H9 (cell line): ENCODE results near the gene GAN. TPM values are rescaled to one million over a fixed set of nuclear protein-coding genes. Genes with fewer than 3 reads are reported as not detected.

Experiments used
- DNase-seq: peaks from one replicate; pipeline ENCODE4 v3.0.0-alpha.2; 2017
- H2AFZ ChIP-seq: one replicate; pipeline ENCODE4 v1.6.1; 2013; ENCODE audit warnings: mild to moderate bottlenecking, low read length, control low read depth, moderate library complexity
- H2AK5ac ChIP-seq: 2 replicates; pipeline ENCODE4 v1.6.1; 2013; ENCODE audit warnings: low read length, control low read depth, mixed read lengths; ENCODE audit not compliant: insufficient read length
- H2BK120ac ChIP-seq: one replicate; pipeline ENCODE4 v1.6.1; 2013; ENCODE audit warnings: low read depth, mild to moderate bottlenecking, low read length, control low read depth, inconsistent platforms; ENCODE audit not compliant: poor library complexity, severe bottlenecking
- H2BK12ac ChIP-seq: 2 replicates; pipeline ENCODE4 v1.6.1; 2013; ENCODE audit warnings: low read length, control low read depth, mixed read lengths, low read depth; ENCODE audit not compliant: insufficient read length
- H2BK15ac ChIP-seq: 2 replicates; pipeline ENCODE4 v1.6.1; 2013; ENCODE audit warnings: low read depth, low read length, control low read depth
- H2BK20ac ChIP-seq: one replicate; pipeline ENCODE4 v1.6.1; 2013; ENCODE audit warnings: low read depth, mild to moderate bottlenecking, low read length, control low read depth, inconsistent platforms; ENCODE audit not compliant: poor library complexity, severe bottlenecking
- H2BK5ac ChIP-seq: 2 replicates; pipeline ENCODE4 v1.6.1; 2013; ENCODE audit warnings: low read length, control low read depth, mixed read lengths; ENCODE audit not compliant: insufficient read length
- H3K14ac ChIP-seq: 2 replicates; pipeline ENCODE4 v1.6.1; 2013; ENCODE audit warnings: low read length, control low read depth; ENCODE audit not compliant: insufficient read depth
- H3K18ac ChIP-seq: 2 replicates; pipeline ENCODE4 v1.6.1; 2013; ENCODE audit warnings: low read depth, mild to moderate bottlenecking, mixed read lengths, low read length, control low read depth; ENCODE audit not compliant: insufficient read length
- H3K23ac ChIP-seq: 2 replicates; pipeline ENCODE4 v1.6.1; 2013; ENCODE audit warnings: low read length, control low read depth, mixed read lengths, low read depth; ENCODE audit not compliant: insufficient read length
- H3K23me2 ChIP-seq: 2 replicates; pipeline ENCODE4 v1.6.1; 2013; ENCODE audit warnings: low read depth, mild to moderate bottlenecking, mixed read lengths, low read length, control low read depth; ENCODE audit not compliant: insufficient read length, poor library complexity, severe bottlenecking
- H3K27ac ChIP-seq: 2 replicates; pipeline ENCODE4 v1.5.1; 2013; ENCODE audit warnings: low read length, control low read depth, mixed read lengths, low read depth; ENCODE audit not compliant: insufficient read length
- H3K27me3 ChIP-seq: 2 replicates; pipeline ENCODE4 v1.6.1; 2013; ENCODE audit warnings: low read length, control low read depth, inconsistent platforms; ENCODE audit not compliant: insufficient read depth
- H3K4ac ChIP-seq: 2 replicates; pipeline ENCODE4 v1.6.1; 2013; ENCODE audit warnings: low read depth, mild to moderate bottlenecking, control low read depth, inconsistent platforms, low read length, moderate library complexity
- H3K4me1 ChIP-seq: 2 replicates; pipeline ENCODE4 v1.6.1; 2013; ENCODE audit warnings: low read length, control low read depth, inconsistent platforms; ENCODE audit not compliant: insufficient read depth
- H3K4me2 ChIP-seq: 2 replicates; pipeline ENCODE4 v1.6.1; 2013; ENCODE audit warnings: low read length, control low read depth, mixed read lengths; ENCODE audit not compliant: insufficient read length, insufficient read depth
- H3K56ac ChIP-seq: 2 replicates; pipeline ENCODE4 v1.6.1; 2013; ENCODE audit warnings: low read depth, mild to moderate bottlenecking, mixed read lengths, low read length, control low read depth; ENCODE audit not compliant: insufficient read length
- H3K79me1 ChIP-seq: 2 replicates; pipeline ENCODE4 v1.6.1; 2013; ENCODE audit warnings: low read depth, mild to moderate bottlenecking, moderate library complexity, low read length, control low read depth, inconsistent platforms; ENCODE audit not compliant: insufficient read depth, poor library complexity, severe bottlenecking
- H3K79me2 ChIP-seq: 2 replicates; pipeline ENCODE4 v1.6.1; 2013; ENCODE audit warnings: low read length, control low read depth, inconsistent platforms; ENCODE audit not compliant: insufficient read depth
- H3K9ac ChIP-seq: 2 replicates; pipeline ENCODE4 v1.6.1; 2013; ENCODE audit warnings: low read length, control low read depth, mixed read lengths; ENCODE audit not compliant: insufficient read length; ENCODE audit errors: extremely low read depth
- H3K9me3 ChIP-seq: one replicate; pipeline ENCODE4 v1.6.1; 2013; ENCODE audit warnings: low read depth, low read length, inconsistent platforms; ENCODE audit not compliant: control insufficient read depth
- H3T11ph ChIP-seq: one replicate; pipeline ENCODE4 v1.6.1; 2013; ENCODE audit warnings: mild to moderate bottlenecking, low read length, control low read depth, inconsistent platforms
- H4K20me1 ChIP-seq: one replicate; pipeline ENCODE4 v1.6.1; 2013; ENCODE audit not compliant: control insufficient read depth, insufficient read length, insufficient read depth
- H4K5ac ChIP-seq: 2 replicates; pipeline ENCODE4 v1.6.1; 2013; ENCODE audit warnings: low read depth, mild to moderate bottlenecking, mixed read lengths, low read length, control low read depth; ENCODE audit not compliant: insufficient read length
- H4K8ac ChIP-seq: replicated peaks from 2 replicates; pipeline ENCODE4 v1.6.1; 2013; ENCODE audit warnings: low read length, control low read depth, mixed read lengths, low read depth; ENCODE audit not compliant: insufficient read length
- H4K91ac ChIP-seq: 2 replicates; pipeline ENCODE4 v1.6.1; 2013; ENCODE audit warnings: low read depth, mild to moderate bottlenecking, moderate library complexity, mixed read lengths, low read length, control low read depth; ENCODE audit not compliant: insufficient read length
- H3K27ac Mint-ChIP-seq, 3 experiments: 2 replicates in 2 of 3; 3 replicates in 1 of 3; pipeline ENCODE4 v1.8.0; 2020 to 2021; ENCODE audit warnings: mixed read lengths in 3 of 3, mild to moderate bottlenecking in 1 of 3, moderate library complexity in 1 of 3
- H3K27me3 Mint-ChIP-seq: 2 replicates; pipeline ENCODE4 v1.8.0; 2021; ENCODE audit warnings: low read depth, mild to moderate bottlenecking, moderate library complexity, mixed read lengths
- H3K36me3 Mint-ChIP-seq, 3 experiments: 2 replicates in 2 of 3; 3 replicates in 1 of 3; pipeline ENCODE4 v1.8.0; 2020 to 2021; ENCODE audit warnings: low read depth in 3 of 3, mixed read lengths in 3 of 3; ENCODE audit not compliant: insufficient read depth in 1 of 3
- H3K4me1 Mint-ChIP-seq, 2 experiments: 2 replicates each; pipeline ENCODE4 v1.8.0; 2020; ENCODE audit warnings: mixed read lengths in 2 of 2
- H3K4me3 Mint-ChIP-seq, 2 experiments: 2 replicates in 1 of 2; 3 replicates in 1 of 2; pipeline ENCODE4 v1.8.0; 2020 to 2021; ENCODE audit warnings: mild to moderate bottlenecking in 2 of 2, mixed read lengths in 2 of 2, moderate library complexity in 1 of 2
- H3K9me3 Mint-ChIP-seq, 2 experiments: 2 replicates in 1 of 2; 3 replicates in 1 of 2; pipeline ENCODE4 v1.8.0; 2020; ENCODE audit warnings: mild to moderate bottlenecking in 2 of 2, mixed read lengths in 2 of 2, moderate library complexity in 1 of 2
- WGBS: extraction: QIAGEN DNeasy Blood & Tissue Kit; methylation state at CpG from one replicate; pipeline ENCODE4 v1.1.7; 2013; ENCODE audit warnings: missing lambda C conversion rate, low lambda C conversion rate, mixed read lengths; ENCODE audit not compliant: insufficient read length; ENCODE audit errors: extremely low coverage; 5-methylcytosine and 5-hydroxymethylcytosine counted together
- total RNA-seq: library from RNA; stranded (reverse); gene quantifications from 2 replicates; pipeline ENCODE4 v1.2.1, GENCODE V29; 2021
- TF ChIP-seq, protein P1 (sequence below): fragments of 200-600 bp; sonication (generic); conservative IDR thresholded peaks from 3 replicates; pipeline ENCODE4 v1.8.0; 2021; ENCODE audit warnings: antibody characterized with exemption, mild to moderate bottlenecking

Gene GAN
- total RNA-seq, 1 experiment from 2014 or later = 20.9 TPM

DNA sequence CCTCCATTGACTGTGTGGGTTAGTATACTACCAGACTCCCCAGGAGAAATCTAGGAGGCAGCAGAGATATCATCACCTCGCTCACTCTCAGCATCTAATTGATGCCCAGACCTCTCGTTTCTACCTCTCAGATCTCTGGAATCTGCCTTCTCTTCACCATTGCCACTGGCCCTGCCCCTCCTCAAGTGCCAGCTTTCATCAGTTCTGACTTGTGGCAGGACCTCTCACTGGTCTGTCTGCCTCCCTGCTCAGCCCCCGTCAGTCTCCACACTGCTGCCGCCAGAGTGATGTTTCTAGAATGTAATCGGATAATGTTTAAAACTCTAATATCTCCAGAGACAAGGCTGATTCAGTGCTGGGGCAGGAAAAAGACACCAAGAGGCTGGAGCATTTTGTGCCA, 15.2 kb downstream of the GAN start:
- H2BK15ac ChIP-seq = no peak overlapping the region
- H4K8ac ChIP-seq = no peak overlapping the region
- peaks cover 2% of the 10 kb centered on the region; the same call in 1 of the 2 replicates for H3K79me2 ChIP-seq
- no peak overlapping the region for H3T11ph ChIP-seq
- H3K9ac ChIP-seq = no peak overlapping the region
- Mint-ChIP-seq H3K36me3 (peaks cover 0 to 11% (median 6%) of the 10 kb centered on the region in 3 experiments; a peak in 5 of 7 replicates), H3K9me3 (no peaks in the 10 kb centered on the region; a peak in 1 of 5 replicates), H3K27ac (no peak overlapping the region), H3K27me3 (no peaks in the 10 kb centered on the region), H3K4me1 (peaks cover 12 to 13% of the 10 kb centered on the region in 2 experiments), H3K4me3 (no peak overlapping the region)
- no peaks in the 10 kb centered on the region for H3K23me2 ChIP-seq
- H4K5ac ChIP-seq = no peak overlapping the region
- H3K79me1 ChIP-seq = peaks cover 7% of the 10 kb centered on the region
- no peak for DNase-seq
- H2BK5ac ChIP-seq = no peak overlapping the region
- H2BK20ac ChIP-seq = no peak overlapping the region
- H3K23ac ChIP-seq = no peak overlapping the region
- no peak overlapping the region for H3K14ac ChIP-seq
- H4K91ac ChIP-seq = no peak overlapping the region
- no peak overlapping the region for H3K18ac ChIP-seq
- H2AK5ac ChIP-seq = no peak overlapping the region
- H3K27me3 ChIP-seq = no peaks in the 10 kb centered on the region
- WGBS = no CpG with 5 or more reads among the region's 5 CpGs
- no peaks in the 10 kb centered on the region for H4K20me1 ChIP-seq
- H3K4me1 ChIP-seq = no peaks in the 10 kb centered on the region
- H2AFZ ChIP-seq = no peak overlapping the region
- TF ChIP-seq, protein P1, sequence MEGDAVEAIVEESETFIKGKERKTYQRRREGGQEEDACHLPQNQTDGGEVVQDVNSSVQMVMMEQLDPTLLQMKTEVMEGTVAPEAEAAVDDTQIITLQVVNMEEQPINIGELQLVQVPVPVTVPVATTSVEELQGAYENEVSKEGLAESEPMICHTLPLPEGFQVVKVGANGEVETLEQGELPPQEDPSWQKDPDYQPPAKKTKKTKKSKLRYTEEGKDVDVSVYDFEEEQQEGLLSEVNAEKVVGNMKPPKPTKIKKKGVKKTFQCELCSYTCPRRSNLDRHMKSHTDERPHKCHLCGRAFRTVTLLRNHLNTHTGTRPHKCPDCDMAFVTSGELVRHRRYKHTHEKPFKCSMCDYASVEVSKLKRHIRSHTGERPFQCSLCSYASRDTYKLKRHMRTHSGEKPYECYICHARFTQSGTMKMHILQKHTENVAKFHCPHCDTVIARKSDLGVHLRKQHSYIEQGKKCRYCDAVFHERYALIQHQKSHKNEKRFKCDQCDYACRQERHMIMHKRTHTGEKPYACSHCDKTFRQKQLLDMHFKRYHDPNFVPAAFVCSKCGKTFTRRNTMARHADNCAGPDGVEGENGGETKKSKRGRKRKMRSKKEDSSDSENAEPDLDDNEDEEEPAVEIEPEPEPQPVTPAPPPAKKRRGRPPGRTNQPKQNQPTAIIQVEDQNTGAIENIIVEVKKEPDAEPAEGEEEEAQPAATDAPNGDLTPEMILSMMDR = no peak
- no peaks in the 10 kb centered on the region for H3K9me3 ChIP-seq
- H2BK120ac ChIP-seq = no peak overlapping the region
- no peak overlapping the region for H3K4me2 ChIP-seq
- H3K4ac ChIP-seq = no peak overlapping the region
- H3K56ac ChIP-seq = no peak overlapping the region
- no peak overlapping the region for H3K27ac ChIP-seq
- H2BK12ac ChIP-seq = no peak overlapping the region
